ENCODE data around the gene ANAPC10.

The ANAPC10 gene

GRCh38 chr4:145125396-145125795, 27.4 kb upstream of the ANAPC10 start:
- TF ChIP-seq CTCF (IDR thresholded peaks at IDR 0.05; ENCODE audit: unreplicated experiment in 3 of 3), result no peak
- no peaks in the 10 kb centered on the region for H3K4me1 Mint-ChIP-seq
- no peak overlapping the region for H3K4me3 Mint-ChIP-seq
- no peaks in the 10 kb centered on the region for H3K27me3 Mint-ChIP-seq (ENCODE audit: low read depth)
- H3K9me3 Mint-ChIP-seq, result no peaks in the 10 kb centered on the region
- H3K27ac Mint-ChIP-seq, result no peak overlapping the region
- H3K36me3 Mint-ChIP-seq (ENCODE audit: low read depth), result peaks cover 50% of the 10 kb centered on the region

- no peaks in the 10 kb centered on the region for H3K27me3 Mint-ChIP-seq (ENCODE audit: low read depth)
- no peak overlapping the region for H3K27ac Mint-ChIP-seq
- H3K9me3 Mint-ChIP-seq, result no peaks in the 10 kb centered on the region
- H3K4me1 Mint-ChIP-seq, result no peaks in the 10 kb centered on the region
- no peak for TF ChIP-seq CTCF (IDR thresholded peaks at IDR 0.05; ENCODE audit: unreplicated experiment in 3 of 3)
- H3K36me3 Mint-ChIP-seq (ENCODE audit: low read depth), result peaks cover 49% of the 10 kb centered on the region
- no peak overlapping the region for H3K4me3 Mint-ChIP-seq
Measured at GRCh38 chr4:145108128-145108527, 10.1 kb upstream of the ANAPC10 start.

- peaks cover 39% of the 10 kb centered on the region for H3K36me3 Mint-ChIP-seq (ENCODE audit: low read depth)
- H3K27ac Mint-ChIP-seq, result no peak overlapping the region
- no peaks in the 10 kb centered on the region for H3K27me3 Mint-ChIP-seq (ENCODE audit: low read depth)
- H3K4me3 Mint-ChIP-seq, result no peak overlapping the region
- H3K4me1 Mint-ChIP-seq, result no peaks in the 10 kb centered on the region
- no peaks in the 10 kb centered on the region for H3K9me3 Mint-ChIP-seq
- no peak for TF ChIP-seq CTCF (IDR thresholded peaks at IDR 0.05; ENCODE audit: unreplicated experiment in 3 of 3)
Measured at GRCh38 chr4:145107126-145107525, 9.1 kb upstream of the ANAPC10 start.

- Mint-ChIP-seq H3K27ac (no peak overlapping the region), H3K4me1 (peaks cover 11% of the 10 kb centered on the region), H3K27me3 (ENCODE audit: low read depth) (no peaks in the 10 kb centered on the region), H3K9me3 (no peaks in the 10 kb centered on the region), H3K4me3 (no peak overlapping the region), H3K36me3 (ENCODE audit: low read depth) (peaks cover 13% of the 10 kb centered on the region)
- TF ChIP-seq CTCF (IDR thresholded peaks at IDR 0.05; ENCODE audit: unreplicated experiment in 3 of 3), result no peak
Measured at GRCh38 chr4:145103496-145103895, 5.5 kb upstream of the ANAPC10 start.

GRCh38 chr4:145102619-145103018, 4.6 kb upstream of the ANAPC10 start:
- Mint-ChIP-seq H3K4me3 (no peak overlapping the region), H3K27me3 (ENCODE audit: low read depth) (no peaks in the 10 kb centered on the region), H3K4me1 (peaks cover 11% of the 10 kb centered on the region), H3K36me3 (ENCODE audit: low read depth) (peaks cover 9% of the 10 kb centered on the region), H3K9me3 (no peaks in the 10 kb centered on the region), H3K27ac (no peak overlapping the region)
- no peak for TF ChIP-seq CTCF (IDR thresholded peaks at IDR 0.05; ENCODE audit: unreplicated experiment in 3 of 3)

GRCh38 chr4:145101091-145101490, 3.1 kb upstream of the ANAPC10 start:
- Mint-ChIP-seq H3K4me3 (no peak overlapping the region), H3K27ac (no peak overlapping the region), H3K27me3 (ENCODE audit: low read depth) (no peaks in the 10 kb centered on the region), H3K4me1 (peaks cover 15% of the 10 kb centered on the region), H3K9me3 (no peaks in the 10 kb centered on the region), H3K36me3 (ENCODE audit: low read depth) (no peaks in the 10 kb centered on the region)
- TF ChIP-seq CTCF (IDR thresholded peaks at IDR 0.05; ENCODE audit: unreplicated experiment in 3 of 3), result no peak
